ENCODE data around the gene SLC2A6.
A peak's percentile ranks its signal among the peaks of the same experiment; 100 is the strongest.

SLC2A6 gene

DNA sequence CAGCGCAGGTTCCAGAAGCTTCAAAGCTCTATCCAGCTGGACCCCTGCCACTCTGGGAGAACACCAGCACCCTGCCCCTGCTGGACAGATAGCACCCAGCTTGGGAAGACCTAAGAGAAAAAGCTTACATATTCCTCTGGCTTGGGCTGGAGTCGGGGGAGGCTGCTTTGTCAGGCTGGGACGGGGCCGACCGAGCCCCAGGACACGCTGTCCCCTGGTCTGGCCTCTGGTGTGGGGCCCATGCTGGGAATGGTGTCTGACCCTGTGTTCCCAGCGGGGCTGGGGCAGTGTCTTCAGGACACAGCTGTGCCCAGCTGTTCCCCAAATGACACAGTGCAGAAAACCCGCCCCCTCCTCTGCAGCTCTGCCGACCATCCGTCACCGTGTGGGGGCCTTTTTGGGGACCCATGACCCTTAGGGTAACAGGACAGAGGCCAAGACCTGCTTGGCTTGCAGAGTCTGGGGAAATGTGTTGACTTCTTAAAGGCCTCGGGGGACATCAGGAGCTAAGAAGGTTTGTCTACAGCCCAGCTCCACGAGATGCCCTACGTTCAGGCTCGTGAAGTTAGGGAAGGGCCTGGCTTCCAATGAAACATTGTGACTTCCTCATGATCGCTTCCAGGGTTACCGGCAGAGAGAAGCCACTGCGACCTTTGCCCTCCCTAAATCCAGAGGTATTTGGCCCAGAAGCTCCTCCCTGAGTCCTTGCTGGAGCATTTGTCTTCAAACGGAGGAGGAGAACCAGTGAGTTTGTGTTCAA is 20.4 kb upstream of the SLC2A6 start:
- intact Hi-C loops (cut with DNase I) = no loop called here
- DNase-seq = peak in 4 of 10 donors; percentile 3 to 74 (median 55)

DNA sequence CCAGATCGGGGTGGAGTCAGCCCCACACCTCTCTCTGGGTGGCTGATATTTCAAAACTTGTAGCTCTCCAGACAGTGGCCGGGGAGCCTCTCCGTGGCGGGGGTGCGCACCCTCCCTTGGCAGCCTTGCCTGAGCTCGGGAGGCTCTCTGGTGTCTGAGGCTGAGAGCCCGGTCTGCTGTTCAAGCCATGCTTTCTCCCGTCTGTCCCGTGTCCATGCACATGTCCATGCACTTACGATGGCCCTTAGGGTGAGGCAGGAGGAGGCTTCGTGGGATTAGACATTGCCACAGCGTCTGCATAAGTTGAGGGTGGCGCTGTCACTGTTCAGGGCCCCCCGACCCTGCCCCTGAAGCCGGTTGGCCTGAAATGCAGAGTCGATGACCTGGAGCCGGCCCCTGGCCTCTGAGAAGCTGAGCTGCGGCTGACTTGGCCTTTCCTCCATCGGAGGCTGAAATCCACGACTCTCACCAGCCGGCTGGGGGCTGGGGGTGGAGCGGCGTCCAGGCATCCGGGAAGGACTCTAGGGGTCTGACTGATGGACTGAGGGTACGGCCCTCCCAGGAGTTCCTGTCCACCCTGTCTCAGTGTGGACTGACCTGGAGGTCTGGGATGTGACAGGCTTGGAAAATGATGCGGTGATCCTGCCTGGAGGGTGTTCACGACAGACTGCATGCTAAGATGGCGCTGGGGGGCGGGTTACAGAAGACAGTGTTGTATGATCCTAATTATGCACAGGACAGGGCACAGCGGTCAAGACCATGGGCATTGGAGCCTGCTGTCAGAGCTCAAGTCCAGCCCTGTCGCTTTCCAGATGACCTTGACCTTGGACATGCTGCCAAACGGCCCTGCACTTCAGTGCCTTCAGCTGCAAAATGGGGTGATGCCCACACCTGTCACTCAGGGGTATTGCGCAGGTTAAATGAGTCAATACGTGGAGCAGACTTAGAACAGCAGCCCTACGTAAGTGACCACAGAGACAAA is 18.3 kb upstream of the SLC2A6 start:
- DNase-seq = peak in 4 of 10 donors; percentile 2 to 81 (median 52)
- intact Hi-C loops (cut with DNase I) = no loop called here

DNA sequence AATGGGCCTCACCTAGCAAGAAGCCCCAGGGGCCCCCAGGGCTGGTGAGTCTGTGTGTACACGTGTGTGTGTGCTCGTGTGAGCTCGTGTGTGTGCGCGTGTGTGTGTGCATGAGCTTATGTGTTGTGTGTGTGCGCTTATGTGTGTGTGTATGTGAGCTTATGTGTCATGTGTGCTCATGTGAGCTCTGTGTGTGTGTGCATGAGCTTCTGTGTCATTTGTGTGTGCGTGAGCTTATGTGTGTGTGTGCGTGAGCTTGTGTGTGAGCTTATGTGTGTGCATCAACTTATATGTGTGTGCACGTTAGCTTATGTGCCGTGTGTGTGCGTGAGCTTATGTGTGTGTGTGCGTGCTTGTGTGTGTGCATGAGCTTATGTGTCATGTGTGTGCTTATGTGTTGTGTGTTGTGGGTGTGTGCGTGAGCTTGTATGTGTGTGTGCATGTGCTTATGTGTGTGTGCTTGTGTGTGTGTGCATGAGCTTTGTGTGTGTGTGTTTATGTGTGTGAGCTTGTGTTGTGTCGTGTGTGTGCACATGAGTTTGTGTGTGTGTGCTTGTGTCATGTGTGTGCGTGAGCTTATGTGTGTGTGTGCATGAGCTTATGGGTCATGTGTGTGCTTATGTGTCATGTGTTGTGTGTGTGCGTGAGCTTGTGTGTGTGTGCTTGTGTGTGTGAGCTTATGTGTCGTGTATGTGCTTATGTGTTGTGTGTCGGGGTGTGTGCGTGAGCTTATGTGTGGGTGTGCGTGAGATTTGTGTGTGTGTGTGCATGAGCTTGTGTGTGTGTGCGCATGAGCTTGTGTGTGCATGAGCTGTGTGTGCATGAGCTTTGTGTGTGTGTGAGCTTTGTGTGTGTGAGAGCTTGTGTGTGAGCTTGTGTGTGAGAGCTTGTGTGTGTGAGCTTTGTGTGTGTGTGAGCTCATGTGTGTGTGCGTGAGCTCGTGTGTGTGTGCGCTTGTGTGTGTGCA is 16.7 kb upstream of the SLC2A6 start:
- DNase-seq = peak in 2 of 10 donors; percentile 6 to 28
- intact Hi-C loops (cut with DNase I) = no loop called here

DNA sequence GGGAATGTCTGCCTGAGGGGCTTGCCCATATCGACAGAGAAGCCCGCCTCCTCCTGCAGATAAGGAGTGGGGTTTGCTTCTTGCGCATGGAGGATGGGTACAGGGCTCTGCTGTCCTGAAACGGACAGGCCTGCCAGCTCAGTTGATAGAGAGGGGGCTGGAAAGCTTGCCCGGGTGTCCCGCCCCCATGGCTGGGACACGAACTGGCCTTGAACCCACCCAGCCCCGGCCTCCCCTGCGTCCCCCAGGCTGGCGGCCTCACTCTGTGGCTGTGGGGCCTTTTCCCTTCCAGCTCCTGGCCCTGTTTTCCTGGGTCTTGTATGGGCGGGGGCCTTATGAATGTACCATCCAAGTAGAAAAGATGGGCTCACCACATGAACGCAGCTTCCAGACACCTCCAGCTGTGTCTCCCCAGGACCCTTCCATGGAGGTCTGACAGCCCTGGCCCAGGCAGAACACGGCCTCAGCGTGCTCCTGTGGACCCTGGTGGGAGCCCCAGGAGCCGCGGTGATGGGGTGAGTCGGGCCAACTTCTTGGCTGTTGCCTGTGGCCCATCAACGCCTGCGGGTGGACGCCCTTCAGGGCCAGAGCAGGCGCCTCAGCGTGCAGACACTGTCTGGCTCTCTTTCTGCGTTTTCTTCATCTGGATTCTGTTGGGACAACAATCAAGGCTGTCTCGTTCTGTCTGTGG is 15.9 kb upstream of the SLC2A6 start:
- DNase-seq = peak in 3 of 10 donors; percentile 53 to 79 (median 56)
- intact Hi-C loops (cut with DNase I) = no loop called here

DNA sequence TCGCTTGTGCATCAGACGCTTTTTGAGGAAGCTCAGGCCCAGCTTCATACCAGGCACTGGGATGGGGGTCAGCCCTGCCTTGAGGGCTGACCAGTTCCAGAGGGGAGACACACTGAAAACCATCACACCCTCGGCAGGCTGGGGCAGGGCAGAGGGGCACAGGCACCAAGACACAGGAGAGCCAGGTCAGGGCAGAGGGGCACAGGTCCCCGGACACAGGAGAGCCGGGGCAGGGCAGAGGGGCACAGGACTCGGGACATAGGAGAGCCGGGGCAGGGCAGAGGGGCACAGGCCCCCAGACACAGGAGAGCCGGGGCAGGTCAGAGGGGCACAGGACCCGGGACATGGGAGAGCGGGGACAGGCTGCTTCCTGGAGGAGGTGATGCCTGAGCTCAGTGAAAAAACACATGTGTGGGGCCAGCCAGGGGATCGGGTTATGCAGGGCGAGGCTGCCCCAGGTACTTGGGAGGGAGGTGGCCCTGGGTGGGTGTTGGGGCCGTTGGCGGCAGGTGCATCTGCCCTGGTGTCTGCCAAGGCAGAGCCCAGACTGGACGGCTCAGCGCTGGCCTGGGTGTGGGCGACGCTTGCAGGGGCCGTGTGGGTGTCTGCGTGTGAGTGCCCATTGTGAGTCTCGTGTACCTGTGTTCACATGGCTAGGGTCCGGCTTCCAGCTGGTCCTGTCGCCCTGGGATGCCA is 15.1 kb upstream of the SLC2A6 start:
- peak in 3 of 10 donors; percentile 43 to 73 (median 62) for DNase-seq

DNA sequence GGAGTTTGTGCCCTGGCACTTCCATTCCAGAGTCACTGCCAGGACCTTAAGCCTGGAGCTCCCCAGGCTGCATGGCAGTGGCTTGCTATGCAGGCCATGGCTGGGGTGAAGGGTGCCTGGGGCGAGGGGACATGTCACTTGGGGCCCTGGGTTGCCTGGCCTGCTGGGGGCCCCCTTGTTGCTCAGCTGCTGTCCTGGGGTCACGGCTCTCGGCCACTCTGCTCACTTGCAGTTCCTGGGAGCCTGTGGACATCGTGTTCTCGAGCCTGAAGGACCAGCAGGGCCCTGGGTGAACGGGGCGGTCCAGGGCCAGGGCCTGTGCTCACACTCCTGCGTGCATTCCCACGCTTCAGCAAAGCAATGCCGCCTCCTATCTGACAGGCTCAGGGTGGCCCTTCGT is 14.5 kb upstream of the SLC2A6 start:
- DNase-seq = peak in 3 of 10 donors; percentile 40 to 75 (median 49)
- intact Hi-C loops (cut with DNase I) = no loop called here

More for the DNA sequence above, 15.1 kb upstream of the SLC2A6 start:
- intact Hi-C loops (cut with DNase I) = no loop called here

DNA sequence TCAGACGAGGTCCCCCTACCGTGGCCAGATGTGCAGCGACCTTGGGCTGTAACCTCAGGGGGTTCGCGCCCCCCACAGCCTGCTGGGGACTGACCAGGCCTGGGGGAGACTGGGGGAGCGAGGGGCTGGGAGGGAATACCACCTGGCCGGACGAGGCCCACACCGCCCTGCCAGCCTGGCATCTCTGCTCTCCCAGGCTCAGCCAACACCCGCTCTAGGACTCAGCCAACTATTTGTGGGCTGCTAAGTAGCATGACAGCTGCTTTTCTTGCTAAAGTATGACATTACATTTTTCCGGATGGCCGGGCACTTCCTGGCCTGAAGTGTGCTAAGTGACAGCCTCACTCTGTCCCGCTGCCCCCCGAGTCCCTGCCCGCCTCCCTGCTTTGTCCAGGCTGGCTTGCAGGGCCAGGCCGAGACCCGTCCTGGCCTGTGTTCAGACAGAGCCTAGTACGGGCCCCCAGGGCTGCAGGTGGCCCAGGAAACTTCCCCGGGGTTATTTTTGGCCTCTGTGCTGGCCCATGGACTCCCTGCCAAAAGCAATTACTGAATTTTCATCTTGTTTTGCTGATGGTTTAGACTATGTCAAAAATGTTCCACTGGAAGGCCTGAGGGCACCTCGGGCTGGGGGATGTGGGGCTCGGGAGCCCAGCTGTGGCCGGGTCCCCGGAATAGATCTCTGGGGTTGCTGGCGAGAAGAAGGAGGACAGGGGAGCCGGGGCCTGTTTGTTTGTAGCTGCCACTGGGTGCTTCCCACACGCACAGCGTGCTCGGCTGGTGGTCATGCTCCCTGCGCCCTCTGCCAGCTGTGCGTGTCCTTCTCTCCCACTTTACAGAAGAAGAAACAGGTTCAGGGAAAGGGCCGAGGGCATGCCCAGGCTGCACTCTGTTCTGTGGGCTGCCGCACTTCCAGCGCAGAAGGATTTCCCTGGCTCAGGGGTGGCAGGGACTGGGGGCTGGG is 13.4 kb upstream of the SLC2A6 start:
- DNase-seq = peak in 4 of 10 donors; percentile 21 to 81 (median 66)
- intact Hi-C loops (cut with DNase I) = no loop called here

DNA sequence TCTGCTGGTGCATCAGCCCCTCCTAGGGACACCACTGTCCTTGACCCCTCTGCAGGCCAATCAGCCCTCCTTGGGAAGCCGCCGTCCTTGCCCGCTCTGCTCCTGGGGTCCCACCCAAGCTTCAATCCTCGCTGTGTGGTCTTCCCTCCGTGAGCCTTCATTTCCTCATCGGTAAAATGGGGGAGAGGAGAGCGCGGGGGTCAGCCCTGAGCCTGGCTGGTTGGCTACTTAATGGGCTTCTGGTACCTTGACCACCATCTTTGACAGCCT is 12.7 kb upstream of the SLC2A6 start:
- intact Hi-C loops (cut with DNase I) = no loop called here
- DNase-seq = peak in 3 of 10 donors; percentile 8 to 42 (median 39)

DNA sequence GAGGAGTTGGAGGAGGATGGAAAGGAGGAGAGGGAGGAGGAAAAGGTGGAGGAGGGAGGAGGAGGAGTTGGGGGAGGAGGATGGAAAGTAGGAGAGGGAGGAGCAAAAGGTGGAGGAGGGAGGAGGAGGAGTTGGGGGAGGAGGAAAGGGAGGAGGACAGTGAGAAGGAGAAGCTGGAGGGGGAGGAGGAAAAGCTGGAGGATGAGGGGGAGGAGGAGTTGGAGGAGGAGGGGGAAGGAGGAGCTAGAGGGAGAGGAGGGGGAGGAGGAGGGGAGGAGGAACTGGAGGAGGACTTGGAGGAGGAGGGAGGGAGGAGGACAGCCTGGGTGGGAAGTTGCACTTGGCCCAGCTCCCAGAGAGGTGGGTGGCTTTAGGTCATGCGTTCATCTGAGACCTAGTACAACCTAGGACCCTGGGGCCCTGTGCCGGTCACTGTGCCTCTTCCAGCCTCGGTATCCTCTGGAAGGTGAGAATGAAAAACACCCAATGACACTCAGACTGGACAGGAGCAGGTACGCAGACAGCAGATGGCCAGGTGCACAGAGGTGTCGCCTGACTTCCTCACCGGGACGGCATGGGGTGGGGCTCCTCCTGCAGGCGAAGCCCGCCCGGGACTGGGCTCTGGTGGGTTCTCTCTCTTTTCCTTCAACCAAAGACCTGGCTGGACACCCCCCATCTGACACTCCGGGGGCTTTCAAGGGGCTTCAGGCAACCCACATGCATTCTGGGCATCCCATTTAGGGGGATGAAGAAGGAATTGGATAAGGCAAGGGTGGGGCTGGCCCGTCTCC is 12.2 kb upstream of the SLC2A6 start:
- DNase-seq = peak in 3 of 10 donors; percentile 43 to 81 (median 53)
- intact Hi-C loops (cut with DNase I) = no loop called here

DNA sequence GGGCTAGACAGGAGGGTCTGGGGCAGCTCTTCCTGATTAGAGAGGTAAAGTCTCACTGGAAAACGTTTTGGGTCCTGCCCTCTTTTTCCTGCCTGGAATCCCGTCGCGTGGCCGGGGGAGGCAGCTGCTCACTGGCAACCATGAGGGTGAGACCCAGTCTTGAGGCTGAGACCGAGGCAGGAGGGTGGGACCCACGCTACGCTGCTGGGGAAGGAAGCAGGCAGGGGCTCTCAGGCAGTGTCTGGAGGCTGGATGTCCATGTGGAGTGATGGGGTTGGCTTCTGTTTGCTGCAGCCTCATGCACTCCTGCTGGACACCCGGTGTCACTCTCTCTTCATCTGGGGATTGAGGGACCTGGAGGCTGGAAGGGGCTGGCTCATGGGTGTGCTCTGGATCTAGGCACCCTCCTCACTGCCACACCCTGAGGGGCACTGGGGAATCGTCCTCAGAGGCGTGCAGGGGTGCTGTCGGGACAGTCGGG is 11.3 kb upstream of the SLC2A6 start:
- DNase-seq = peak in 3 of 10 donors; percentile 54 to 61 (median 56)
- intact Hi-C loops (cut with DNase I) = no loop called here

DNA sequence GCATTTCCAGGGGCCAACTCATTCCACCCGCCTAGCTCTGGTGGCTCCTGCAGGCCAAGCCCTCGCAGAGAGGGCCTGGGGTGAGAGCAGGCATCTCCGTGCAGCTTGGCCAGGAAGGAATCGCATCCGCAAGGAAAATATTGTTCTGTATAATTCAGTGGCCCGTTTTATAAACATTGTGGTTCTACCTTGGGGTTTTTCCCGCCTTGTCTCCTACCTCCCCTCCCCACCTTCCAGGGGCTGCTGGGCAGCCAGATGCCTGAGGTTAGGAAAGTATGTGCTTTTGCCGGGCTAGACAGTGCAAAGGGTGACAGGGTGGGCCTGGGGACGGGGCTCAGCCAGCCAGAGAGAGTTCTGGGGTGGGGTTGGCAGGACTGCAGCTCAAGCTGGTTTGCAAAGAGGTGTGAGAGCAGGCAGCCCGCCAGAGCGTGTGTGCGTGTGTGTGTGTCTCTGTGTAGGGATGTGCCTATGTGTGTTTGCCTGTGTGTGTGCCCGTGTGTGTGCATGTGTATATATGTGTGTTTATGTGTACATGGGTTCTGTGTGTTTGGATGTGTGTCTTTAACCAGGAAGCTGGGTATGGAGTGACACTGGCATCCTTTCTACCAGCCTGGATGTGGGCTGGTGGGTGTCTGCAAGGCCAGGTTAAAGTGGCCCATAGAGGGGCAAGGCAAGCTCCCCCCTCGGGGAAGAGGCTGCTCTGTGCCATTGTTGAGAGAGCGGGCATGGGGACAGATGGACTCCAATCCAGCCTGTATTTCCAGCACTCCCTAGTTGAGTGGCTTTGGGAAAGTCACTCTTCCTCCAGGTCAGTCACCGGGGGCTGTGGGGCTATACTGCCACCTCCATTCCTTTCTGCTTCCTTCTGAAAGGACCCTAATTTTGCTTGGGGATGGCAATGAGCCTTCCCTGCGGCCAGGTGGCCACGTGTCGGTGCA is 10.6 kb upstream of the SLC2A6 start:
- intact Hi-C loops (cut with DNase I) = no loop called here

DNA sequence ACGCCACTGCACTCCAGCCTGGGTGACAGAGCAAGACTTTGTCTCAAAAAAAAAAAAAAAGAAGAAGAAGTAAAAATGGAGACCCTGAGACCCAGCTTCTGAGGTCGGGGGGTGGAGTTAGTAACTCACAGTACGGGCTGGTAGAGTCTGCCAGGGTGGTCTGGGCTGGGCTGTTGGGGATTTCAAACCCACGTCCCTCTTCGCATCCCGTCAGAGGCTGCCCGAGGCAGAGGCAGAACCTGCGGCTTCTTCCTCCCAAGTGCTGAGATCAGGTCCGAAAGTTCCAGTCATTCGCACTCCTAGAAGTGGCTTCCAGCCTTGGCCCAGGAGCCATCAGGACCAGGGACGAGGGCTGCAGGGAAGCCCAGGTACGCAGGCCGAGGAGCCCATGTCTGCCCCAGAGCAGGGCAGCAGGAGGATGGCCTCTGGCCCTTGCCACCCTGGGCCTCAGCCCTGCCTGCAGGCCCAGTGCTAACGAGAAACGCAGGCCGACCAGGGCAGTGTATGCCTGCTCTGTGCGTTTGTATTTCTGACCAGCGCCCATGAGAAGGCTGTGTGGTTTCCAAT is 9.9 kb upstream of the SLC2A6 start:
- intact Hi-C loops (cut with DNase I) = no loop called here
- DNase-seq = peak in 3 of 10 donors; percentile 22 to 57 (median 50)

More for the DNA sequence above, 10.6 kb upstream of the SLC2A6 start:
- DNase-seq = peak in 3 of 10 donors; percentile 33 to 67 (median 55)

DNA sequence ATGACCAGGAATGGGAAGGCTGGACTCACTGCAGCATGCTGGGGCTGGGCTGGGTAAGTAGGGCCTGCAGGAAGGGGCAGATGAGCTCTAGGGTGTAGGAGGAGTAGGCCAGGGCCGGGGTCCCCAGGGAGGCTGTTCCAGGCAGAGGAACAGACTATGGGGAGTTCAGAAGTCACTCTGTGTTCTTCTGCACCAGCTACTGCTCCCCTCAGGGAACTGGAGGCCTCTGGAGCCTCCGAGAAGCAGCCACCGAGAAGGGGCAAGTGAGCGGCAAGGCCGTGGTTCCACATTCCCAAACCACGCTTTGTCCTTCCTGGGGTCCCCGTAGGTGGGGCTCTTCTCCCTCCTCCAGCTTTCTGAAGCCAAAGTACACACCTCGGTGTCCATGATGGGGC is 8.4 kb upstream of the SLC2A6 start:
- intact Hi-C loops (cut with DNase I) = loop anchor here (2.0 kb wide), 2 partner anchors 81 to 301 kb away; no protein-coding TSS in a partner anchor

DNA sequence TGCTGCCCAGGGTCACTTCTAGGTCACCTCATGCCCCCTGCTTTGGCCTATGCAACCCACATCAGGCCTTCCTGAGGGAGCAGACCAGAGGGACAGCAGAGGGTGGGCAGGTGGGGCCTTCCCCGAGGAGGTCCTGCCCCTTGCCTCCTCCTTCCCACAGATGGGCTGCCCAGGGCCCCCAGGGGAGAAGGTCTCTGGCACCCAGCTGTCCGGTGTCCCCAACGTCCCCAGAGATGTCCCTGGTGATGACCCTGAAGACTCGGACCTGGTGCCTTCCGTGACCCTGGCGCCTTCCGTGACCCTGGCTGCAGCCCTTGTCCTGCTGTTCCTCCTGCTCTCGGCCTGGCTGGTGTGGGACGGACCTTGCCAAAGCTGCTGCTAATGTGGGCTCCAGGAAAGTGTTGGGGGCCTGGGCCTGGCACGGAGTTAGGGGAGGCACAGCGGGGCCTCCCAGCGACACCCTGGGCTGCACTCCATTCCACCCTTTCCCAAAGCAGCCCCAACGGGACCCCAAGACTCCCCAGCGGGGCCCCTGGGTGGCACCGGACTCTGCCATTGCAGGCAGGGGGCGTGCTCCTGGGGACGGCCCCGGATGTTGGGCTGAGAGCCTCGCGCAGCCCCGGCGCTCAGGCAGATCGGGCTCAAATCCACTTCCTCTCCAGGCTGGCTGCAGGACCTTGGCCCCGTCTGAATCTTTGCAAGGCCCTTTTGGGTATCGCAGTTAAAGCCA is 6.8 kb upstream of the SLC2A6 start:
- intact Hi-C loops (cut with DNase I) = loop anchor here (2.0 kb wide), 2 partner anchors 79 to 299 kb away; no protein-coding TSS in a partner anchor
- peak in 4 of 10 donors; percentile 22 to 81 (median 72) for DNase-seq

More for the DNA sequence above, 8.4 kb upstream of the SLC2A6 start:
- peak in 2 of 10 donors; percentile 47 to 49 for DNase-seq

All from posterior cingulate gyrus (tissue), 11 donors.